K562 (cell line): Measurements from ENCODE around the gene CSTB. TPM values are rescaled to one million over a fixed set of nuclear protein-coding genes. Genes with fewer than 3 reads are reported as not detected.

Experiments used
- ELK3 ChIP-seq: fragments of 450-650 bp; formaldehyde crosslinking; IDR thresholded peaks from 2 replicates; pipeline ENCODE4 v1.4.0; 2020; ENCODE audit warnings: mild to moderate bottlenecking
- MCM2 ChIP-seq: fragments of 450-650 bp; IDR thresholded peaks from 2 replicates; pipeline ENCODE4 v1.6.1; 2017; ENCODE audit warnings: low read depth, mild to moderate bottlenecking
- MTF1 ChIP-seq: fragments of 250-450 bp; sonication (Bioruptor Pico); IDR thresholded peaks from 2 replicates; pipeline ENCODE4 v1.9.0; 2021; ENCODE audit warnings: moderate library complexity, mild to moderate bottlenecking, inconsistent platforms, borderline replicate concordance
- NFYB ChIP-seq: IDR thresholded peaks from 2 replicates; pipeline ENCODE4 v1.6.1; 2011; ENCODE audit warnings: mild to moderate bottlenecking, moderate library complexity; ENCODE audit not compliant: insufficient read length; ENCODE audit errors: extremely low read depth
- RCOR1 ChIP-seq, 2 experiments: IDR thresholded peaks; 2 replicates each; pipeline ENCODE4 v1.6.1; 2012; ENCODE audit warnings: low read depth in 2 of 2, low read length in 2 of 2, borderline replicate concordance in 1 of 2, improper control_type of control experiment in 1 of 2
- SREBF1 ChIP-seq: fragments of 150-350 bp; IDR thresholded peaks from 2 replicates; pipeline ENCODE4 v1.6.1; 2014; ENCODE audit warnings: antibody characterized with exemption, low read depth, low read length, borderline replicate concordance
- STAG1 ChIP-seq: sonication (generic); formaldehyde crosslinking; IDR thresholded peaks from 2 replicates; pipeline ENCODE4 v1.5.0; 2020; ENCODE audit warnings: missing genetic modification reagents, borderline replicate concordance
- ZNF212 ChIP-seq: fragments of 450-650 bp; formaldehyde crosslinking; IDR thresholded peaks from 2 replicates; pipeline ENCODE4 v1.4.0; 2020; ENCODE audit warnings: mild to moderate bottlenecking
- ZNF318 ChIP-seq, 2 experiments: fragments of 450-650 bp; IDR thresholded peaks; 2 replicates each; pipeline ENCODE4 v1.6.1; 2016; ENCODE audit warnings: mild to moderate bottlenecking in 2 of 2, borderline replicate concordance in 1 of 2, low read depth in 1 of 2, moderate library complexity in 1 of 2
- ZNF668 ChIP-seq: fragments of 250-450 bp; sonication (Bioruptor Pico); IDR thresholded peaks from 2 replicates; pipeline ENCODE4 v1.8.0; 2022; ENCODE audit warnings: mild to moderate bottlenecking, inconsistent platforms
- ZNF766 ChIP-seq: fragments of 200-800 bp; sonication (Bioruptor generic); conservative IDR thresholded peaks from 2 replicates; pipeline ENCODE4 v1.6.1; 2016; ENCODE audit warnings: missing genetic modification characterization, missing compliant biosample characterization
- polyA plus RNA-seq, 8 experiments: library from polyadenylated mRNA; depleted of rRNA in 4 of 8; stranded (reverse) in 5 of 8; unstranded in 3 of 8; fragments of >200 nt; fragmentation: Nextera tagmentation in 2 of 8; fragmentation: Illumina TruSeq in 1 of 8; extraction: Ambion mirVana in 2 of 8; extraction: Trizol in 1 of 8; gene quantifications; 2 replicates each; pipeline versions ENCODE4 v1.2.1 to v1.2.3, GENCODE V29; 2011 to 2014; ENCODE audit warnings: inconsistent platforms in 1 of 8, missing spikeins in 1 of 8
- total RNA-seq, 7 experiments: library from RNA; depleted of rRNA in 6 of 7; stranded (reverse); fragments of >200 nt in 6 of 7; fragmentation: Illumina TruSeq in 2 of 7; extraction: Trizol in 2 of 7; gene quantifications; 2 replicates each; pipeline versions ENCODE4 v1.2.1 to v1.2.3, GENCODE V29; 2011 to 2021; ENCODE audit warnings: low replicate concordance in 1 of 7
- TF ChIP-seq, protein P1 (sequence below), 2 experiments: fragments of 450-650 bp; IDR thresholded peaks; 2 replicates each; pipeline ENCODE4 v1.6.1; 2016

Gene CSTB
- total and polyA plus RNA-seq, 9 of the 15 experiments (the other 6 are each of a cell fraction or from before 2014, with no cell fraction given) = 12.4 to 65.0 (median 31.7) TPM

GRCh38 chr21:43789276-43790009 is 13.3 kb upstream of the CSTB start, which contains the start of gene RRP1 (continued):
- no peak for TF ChIP-seq ZNF318 (IDR thresholded peaks at IDR 0.05; ENCODE audit: borderline replicate concordance in 1 of 2, low read depth in 1 of 2)
- no peak for TF ChIP-seq ZNF668 (CRISPR knock-in tag)
- TF ChIP-seq MCM2 = no peak
- no peak for TF ChIP-seq ZNF212 (CRISPR knock-in tag)
- no peak for TF ChIP-seq MTF1 (CRISPR knock-in tag)
- no peak for TF ChIP-seq ELK3 (CRISPR knock-in tag)
- TF ChIP-seq RCOR1 (IDR thresholded peaks at IDR 0.05; ENCODE audit: borderline replicate concordance in 1 of 2, low read depth in 2 of 2, low read length in 2 of 2) = peak in 1 of 2 experiments; percentile 50; a peak in 1 of 4 replicates
- no peak for TF ChIP-seq NFYB
- TF ChIP-seq, protein P1, sequence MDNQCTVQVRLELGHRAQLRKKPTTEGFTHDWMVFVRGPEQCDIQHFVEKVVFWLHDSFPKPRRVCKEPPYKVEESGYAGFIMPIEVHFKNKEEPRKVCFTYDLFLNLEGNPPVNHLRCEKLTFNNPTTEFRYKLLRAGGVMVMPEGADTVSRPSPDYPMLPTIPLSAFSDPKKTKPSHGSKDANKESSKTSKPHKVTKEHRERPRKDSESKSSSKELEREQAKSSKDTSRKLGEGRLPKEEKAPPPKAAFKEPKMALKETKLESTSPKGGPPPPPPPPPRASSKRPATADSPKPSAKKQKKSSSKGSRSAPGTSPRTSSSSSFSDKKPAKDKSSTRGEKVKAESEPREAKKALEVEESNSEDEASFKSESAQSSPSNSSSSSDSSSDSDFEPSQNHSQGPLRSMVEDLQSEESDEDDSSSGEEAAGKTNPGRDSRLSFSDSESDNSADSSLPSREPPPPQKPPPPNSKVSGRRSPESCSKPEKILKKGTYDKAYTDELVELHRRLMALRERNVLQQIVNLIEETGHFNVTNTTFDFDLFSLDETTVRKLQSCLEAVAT (IDR thresholded peaks at IDR 0.05) = peak in 1 of 2 experiments; percentile 37; a peak in 1 of 4 replicates
- TF ChIP-seq ZNF766 = peak; percentile 82
- peak; percentile 63; the same call in 1 of the 2 replicates for TF ChIP-seq STAG1 (CRISPR knock-in tag)
- no peak for TF ChIP-seq SREBF1
